HG03108 (cell line): ENCODE measurements around the gene CCDC200.
"Not testable (repeated sequence)": the region's sequence is repeated elsewhere in the genome, so short reads cannot be mapped to it uniquely, and the experiment has no call there.

ENCODE experiments used
- ATAC-seq: cut with Tn5 transposase; IDR thresholded peaks from one replicate; pipeline ENCODE4 v1.9.1; 2021; ENCODE audit warnings: moderate library complexity; ENCODE audit not compliant: unreplicated experiment

Gene CCDC200

GRCh38 chr17:43228020-43228782, at the start of gene CCDC200:
Gene CCDC200, minus strand, starts transcription at chr17:43228623. Its CDS starts 69 bp downstream, at chr17:43228554.
- ATAC-seq = not testable (repeated sequence)

DNA sequence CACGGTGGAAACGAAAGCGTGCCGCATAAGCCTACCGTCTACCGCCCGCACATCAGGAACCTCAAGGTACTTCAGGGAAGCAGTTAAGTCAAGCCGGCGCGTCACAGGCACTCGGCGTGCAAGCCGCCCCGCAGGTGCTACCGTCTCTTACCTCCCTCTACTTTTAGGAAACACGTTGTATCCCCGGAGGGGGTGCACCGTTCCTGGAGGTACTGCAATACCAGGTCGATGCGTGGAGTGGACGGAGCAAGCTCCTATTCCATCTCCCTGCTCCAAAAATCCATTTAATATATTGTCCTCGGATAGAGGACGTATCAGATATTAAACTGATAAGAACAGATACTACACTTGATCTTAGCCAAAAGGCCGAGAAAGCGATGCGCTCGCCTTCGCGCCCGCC, 44.5 kb upstream of the CCDC200 start:
- ATAC-seq = not testable (repeated sequence)

DNA sequence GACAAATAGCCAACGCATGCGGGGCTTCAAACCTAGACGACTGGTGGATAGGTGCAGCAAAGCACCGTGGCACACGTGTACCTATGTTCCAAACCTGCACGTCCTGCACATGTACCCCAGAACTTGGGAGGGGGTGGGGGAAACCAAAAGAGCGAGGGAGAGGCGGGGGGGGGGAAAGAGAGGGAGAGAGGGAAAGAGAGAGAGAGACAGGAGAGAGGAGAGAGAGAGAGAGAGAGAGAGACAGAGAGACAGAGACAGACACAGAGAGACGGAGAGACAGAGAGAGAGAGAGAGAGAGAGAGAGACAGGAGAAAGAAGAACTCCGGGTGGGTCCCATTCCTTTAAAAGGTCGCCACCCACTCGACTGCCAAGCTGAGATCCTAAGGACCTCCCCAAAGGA, 44.1 kb upstream of the CCDC200 start:
- not testable (repeated sequence) for ATAC-seq

GRCh38 chr17:43270552-43271504, 42.4 kb upstream of the CCDC200 start:
- not testable (repeated sequence) for ATAC-seq

DNA sequence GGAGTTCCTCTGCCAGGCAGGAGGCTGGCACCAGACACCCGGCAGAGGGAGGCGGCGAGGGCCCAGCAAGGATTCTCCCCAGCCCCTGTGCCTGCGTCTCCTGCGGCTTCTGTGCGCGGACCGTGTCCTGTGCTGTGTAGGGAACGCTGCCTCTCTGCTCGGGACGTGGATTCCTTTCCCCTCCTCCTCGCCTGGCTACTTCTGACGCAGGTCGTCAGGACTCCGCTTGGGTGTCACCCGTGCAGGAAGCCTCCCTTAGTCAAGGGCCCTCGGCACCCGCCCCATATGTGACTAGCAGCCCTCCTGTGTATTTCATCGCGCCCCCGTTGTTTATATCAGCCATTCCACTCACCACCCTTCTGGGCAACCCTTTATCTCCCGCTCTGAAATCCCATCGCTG, 18.0 kb upstream of the CCDC200 start:
- ATAC-seq = not testable (repeated sequence)

GRCh38 chr17:43240596-43241352, 12.4 kb upstream of the CCDC200 start:
- ATAC-seq = not testable (repeated sequence)

GRCh38 chr17:43239597-43239996, 11.2 kb upstream of the CCDC200 start:
- ATAC-seq = not testable (repeated sequence)

DNA sequence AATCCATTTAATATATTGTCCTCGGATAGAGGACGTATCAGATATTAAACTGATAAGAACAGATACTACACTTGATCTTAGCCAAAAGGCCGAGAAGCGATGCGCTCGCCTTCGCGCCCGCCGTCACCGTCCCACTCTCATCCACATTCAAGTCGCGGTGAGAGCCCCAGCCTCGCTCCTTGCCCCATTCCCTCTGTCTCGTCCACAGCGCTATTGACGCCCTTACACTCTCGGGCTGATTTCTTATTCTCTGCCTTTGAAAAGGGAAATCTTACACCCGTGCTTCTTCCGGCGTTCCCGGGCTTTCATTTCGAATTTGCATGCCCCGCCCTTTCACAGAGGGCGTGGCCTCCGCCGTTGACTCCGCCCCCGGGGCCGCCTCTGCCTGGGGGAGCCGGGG, 5.5 kb upstream of the CCDC200 start, which contains the start of gene RNU2-1:
Gene RNU2-1 (minus strand): TSS at position 101 of the 400 bp plus-strand sequence.
- not testable (repeated sequence) for ATAC-seq

- ATAC-seq = not testable (repeated sequence)
Observed at GRCh38 chr17:43233263-43233662, 4.8 kb upstream of the CCDC200 start.

GRCh38 chr17:43232021-43232699, 3.7 kb upstream of the CCDC200 start:
- ATAC-seq = not testable (repeated sequence)

- not testable (repeated sequence) for ATAC-seq
Observed at GRCh38 chr17:43231205-43232020, 3.0 kb upstream of the CCDC200 start.

GRCh38 chr17:43226393-43226792, 2.0 kb downstream of the CCDC200 start:
- no peak for ATAC-seq

- ATAC-seq = no peak
Observed at GRCh38 chr17:43224146-43224705, 4.2 kb downstream of the CCDC200 start.

DNA sequence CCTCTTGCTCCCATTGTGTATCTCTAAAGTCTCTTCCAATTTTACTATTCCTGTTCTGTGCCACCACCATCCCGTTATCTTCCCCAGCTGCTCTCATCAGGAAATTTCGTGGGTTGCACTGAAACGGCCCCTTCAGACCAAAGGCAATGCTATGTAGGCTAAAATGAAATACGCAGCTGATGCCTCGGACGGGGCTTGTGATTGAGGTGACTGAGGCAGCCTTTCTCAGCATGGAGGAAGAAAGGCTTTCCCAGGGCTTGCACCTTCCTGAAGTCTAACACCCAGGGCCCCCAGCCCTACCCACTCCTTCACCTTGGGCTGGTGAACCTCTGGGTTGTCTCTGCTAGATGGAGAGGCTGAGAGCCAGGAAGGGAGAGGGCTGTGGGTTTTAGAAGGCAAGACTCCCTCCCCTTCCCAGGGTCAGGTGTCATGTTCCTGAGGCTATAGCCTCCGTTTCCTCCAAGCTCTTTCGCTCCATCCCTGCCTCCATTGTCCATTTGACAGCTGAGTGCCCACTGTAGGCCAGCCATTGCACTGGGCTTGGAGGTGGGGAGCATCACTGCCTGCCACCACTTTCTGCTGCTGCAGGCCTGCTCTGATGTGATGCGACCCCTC, 7.8 kb downstream of the CCDC200 start:
- ATAC-seq = no peak

DNA sequence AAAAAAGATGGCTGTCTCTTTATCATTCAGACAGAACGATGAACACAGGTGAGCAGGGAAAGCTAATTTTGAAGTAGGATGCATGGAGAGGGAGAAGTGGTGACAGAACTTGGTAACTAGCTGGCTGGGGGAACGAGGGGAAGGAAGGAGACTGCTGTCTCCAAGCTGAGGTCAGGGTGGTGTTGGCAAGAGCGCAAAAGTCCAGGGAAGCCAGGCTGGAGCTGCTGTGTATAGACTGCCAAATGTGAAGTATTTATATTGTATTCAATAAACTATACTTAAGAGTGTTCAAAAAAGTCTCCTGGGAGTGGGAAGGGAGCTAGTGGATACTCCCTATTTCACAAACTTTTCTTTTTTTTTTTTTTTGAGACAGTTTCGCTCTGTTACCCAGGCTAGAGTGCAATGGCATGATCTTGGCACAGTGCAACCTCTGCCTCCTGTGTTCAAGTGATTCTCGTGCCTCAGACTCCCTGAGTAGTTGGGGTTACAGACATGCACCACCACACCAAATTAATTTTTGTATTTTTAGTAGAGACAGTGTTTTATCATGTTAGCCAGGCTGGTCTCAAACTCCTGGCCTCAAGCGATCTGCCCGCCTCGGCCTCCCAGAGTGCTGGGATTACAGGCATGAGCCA, 8.6 kb downstream of the CCDC200 start:
- ATAC-seq = no peak

- ATAC-seq = no peak
Observed at GRCh38 chr17:43219001-43219400, 9.4 kb downstream of the CCDC200 start.

DNA sequence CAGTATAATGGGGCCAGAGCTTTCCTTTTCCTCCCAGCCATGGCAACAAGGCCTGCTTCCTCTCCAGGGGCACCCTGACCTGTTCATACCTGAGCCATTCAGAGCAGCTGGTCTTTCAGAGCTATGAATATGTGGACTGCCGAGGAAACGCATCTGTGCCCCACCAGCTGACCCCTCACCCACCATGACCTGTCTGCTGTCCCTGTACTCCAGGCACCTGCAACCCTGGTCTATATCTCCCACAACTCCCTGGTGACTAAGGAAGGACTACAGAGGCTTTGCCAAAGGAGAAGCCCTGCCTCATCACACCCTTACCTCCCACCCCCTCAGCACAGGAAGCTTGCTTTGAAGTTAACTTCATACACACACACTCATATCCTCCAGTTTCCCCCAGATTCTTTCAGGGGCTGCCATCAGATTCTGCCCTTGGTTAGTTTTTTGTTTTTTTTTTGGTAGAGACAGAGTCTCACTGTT, 10.8 kb downstream of the CCDC200 start:
- no peak for ATAC-seq
